Measurements from ENCODE around the gene DCAF15. TPM values are rescaled to one million over a fixed set of nuclear protein-coding genes. Genes with fewer than 3 reads are reported as not detected.

The DCAF15 gene
- total RNA-seq, 2 experiments from 2014 or later, result 55.8 to 61.6 TPM

GRCh38 chr19:14006766-14007562, 54.7 kb downstream of the DCAF15 start:
- no peaks in the 10 kb centered on the region for H3K27me3 Mint-ChIP-seq
- peak overlapping the region; percentile 94 for H3K4me3 Mint-ChIP-seq
- DNase-seq (no peak), ATAC-seq (peak; percentile 13)
- intact Hi-C loops (cut with DNase I, micrococcal nuclease), result loop anchor here (1.0 to 10.0 kb wide), 24 partner anchors 21 to 1216 kb away; partner anchors contain the start of genes DCAF15 (in 2 of the 2), ADGRE5 (in 1 of the 2), ASF1B (in 1 of the 2) and BRME1 (in 1 of the 2)
- no peaks in the 10 kb centered on the region for H3K36me3 Mint-ChIP-seq (ENCODE audit: low read depth)
- POLR2A ChIA-PET, result interaction anchor here (0.6 to 1.3 kb wide), 5 partner anchors 18 to 1068 kb away, joined by 3 to 8 read pairs (median 5); partner anchors contain the start of genes DCAF15 and IL27RA
- no peaks in the 10 kb centered on the region for H3K9me3 Mint-ChIP-seq (ENCODE audit: low read depth)
- H3K4me1 Mint-ChIP-seq, result peaks cover 34% of the 10 kb centered on the region
- CTCF ChIA-PET, result interaction anchor here (0.9 to 1.5 kb wide), 4 partner anchors 15 to 127 kb away, joined by 3 to 4 read pairs (median 3); partner anchors contain the start of gene IL27RA
- H3K27ac Mint-ChIP-seq, result peak overlapping the region; percentile 98

Other genes with a start within 250 kb of the DCAF15 start
- 10 to 100 TPM; 35.9 to 39.9 TPM for gene MRI1, start 188.0 kb upstream of the DCAF15 start, total RNA-seq
- gene C19orf53, start 178.1 kb upstream of the DCAF15 start, total RNA-seq, result 100 to 1,000 TPM; 115 to 142 TPM
- gene ZSWIM4, start 157.1 kb upstream of the DCAF15 start, total RNA-seq, result 1 to 10 TPM; 5.6 to 5.8 TPM
- 1 to 10 TPM; 1.2 to 1.6 TPM for gene NANOS3, start 75.4 kb upstream of the DCAF15 start, total RNA-seq
- 1 to 10 TPM; 5.3 to 5.5 TPM for gene BRME1, start 46.4 kb upstream of the DCAF15 start, total RNA-seq
- gene CC2D1A, start 46.3 kb upstream of the DCAF15 start, total RNA-seq, result 10 to 100 TPM; 30.2 to 34.3 TPM
- under 1 TPM; 0.25 to 0.46 TPM for gene PODNL1, start 14.1 kb upstream of the DCAF15 start, total RNA-seq
- gene RFX1, start 53.8 kb downstream of the DCAF15 start, total RNA-seq, result 10 to 100 TPM; 14.2 to 15.3 TPM
- gene RLN3, start 75.6 kb downstream of the DCAF15 start, total RNA-seq, result not detected
- gene IL27RA, start 79.3 kb downstream of the DCAF15 start, total RNA-seq, result 10 to 100 TPM; 49.8 to 52.0 TPM
- gene PALM3, start 109.6 kb downstream of the DCAF15 start, total RNA-seq, result under 1 TPM in 1 of 2 experiments, not detected in 1; 0.16 TPM
- 1 to 10 TPM; 1.1 to 1.6 TPM for gene MISP3, start 120.3 kb downstream of the DCAF15 start, total RNA-seq
- gene C19orf67, start 133.3 kb downstream of the DCAF15 start, total RNA-seq, result under 1 TPM; 0.21 to 0.39 TPM
- 10 to 100 TPM; 72.9 to 73.8 TPM for gene SAMD1, start 138.2 kb downstream of the DCAF15 start, total RNA-seq
- 10 to 100 TPM; 58.1 to 68.7 TPM for gene PRKACA, start 165.3 kb downstream of the DCAF15 start, total RNA-seq
- gene ASF1B, start 184.1 kb downstream of the DCAF15 start, total RNA-seq, result 10 to 100 TPM; 64.6 to 70.4 TPM